ENCODE measurements around the gene NTN1.
"Not testable (repeated sequence)": the region's sequence is repeated elsewhere in the genome, so short reads cannot be mapped to it uniquely, and the experiment has no call there.

The NTN1 gene

GRCh38 chr17:9256751-9257629 lies 235.7 kb downstream of the NTN1 start:
- CTCF ChIA-PET = interaction anchor here (1.0 kb wide), 1 partner anchor 32 kb away, joined by 3 read pairs; no protein-coding TSS in a partner anchor
- DNase-seq (ENCODE audit: low read depth, low spot score) = no peak
- POLR2A ChIA-PET = no interaction called here
- no peak overlapping the region for H3K4me3 ChIP-seq (ENCODE audit: low read depth, low read length)
- no peak for TF ChIP-seq CTCF (IDR thresholded peaks at IDR 0.05; ENCODE audit: insufficient read depth, low read length, missing control alignments)

- DNase-seq (ENCODE audit: low read depth, low spot score); POLR2A ChIA-PET; H3K4me3 ChIP-seq (ENCODE audit: low read depth, low read length): not testable (repeated sequence)
- CTCF ChIA-PET = interaction anchor here (1.0 to 1.6 kb wide), 2 partner anchors 32 to 263 kb away, joined by 3 to 4 read pairs; no protein-coding TSS in a partner anchor
Observed at GRCh38 chr17:9257630-9257965, 236.3 kb downstream of the NTN1 start.

- ChIA-PET CTCF (interaction anchor here (1.0 to 1.6 kb wide), 2 partner anchors 31 to 262 kb away, joined by 3 to 4 read pairs; no protein-coding TSS in a partner anchor), POLR2A (no interaction called here)
- H3K4me3 ChIP-seq (ENCODE audit: low read depth, low read length) = no peak overlapping the region
- no peak for TF ChIP-seq CTCF (IDR thresholded peaks at IDR 0.05; ENCODE audit: insufficient read depth, low read length, missing control alignments)
- DNase-seq (ENCODE audit: low read depth, low spot score) = no peak
Observed at GRCh38 chr17:9258115-9259015, 237.1 kb downstream of the NTN1 start.

GRCh38 chr17:9259419-9259818 lies 238.1 kb downstream of the NTN1 start:
- POLR2A ChIA-PET = no interaction called here
- no peak overlapping the region for H3K4me3 ChIP-seq (ENCODE audit: low read depth, low read length)
- CTCF ChIA-PET = interaction anchor here (1.6 kb wide), 1 partner anchor 261 kb away, joined by 4 read pairs; no protein-coding TSS in a partner anchor
- no peak for DNase-seq (ENCODE audit: low read depth, low spot score)
- no peak for TF ChIP-seq CTCF (IDR thresholded peaks at IDR 0.05; ENCODE audit: insufficient read depth, low read length, missing control alignments)

- POLR2A ChIA-PET = no interaction called here
- CTCF ChIA-PET = no interaction called here
Observed at GRCh38 chr17:9261081-9262012, 240.0 kb downstream of the NTN1 start.

More at GRCh38 chr17:9261081-9262012, 240.0 kb downstream of the NTN1 start:
- DNase-seq (ENCODE audit: low read depth, low spot score) = no peak
- no peak overlapping the region for H3K4me3 ChIP-seq (ENCODE audit: low read depth, low read length)
- no peak for TF ChIP-seq CTCF (IDR thresholded peaks at IDR 0.05; ENCODE audit: insufficient read depth, low read length, missing control alignments)
